ENCODE results near the gene FEN1.
A peak's percentile ranks its signal among the peaks of the same experiment; 100 is the strongest.

FEN1 gene

GRCh38 chr11:61745781-61746441 lies 46.8 kb upstream of the FEN1 start:
- Histone ChIP-seq H3K9me3 (ENCODE audit: control insufficient read depth, insufficient read depth, low read depth, low read length) (no peaks in the 10 kb centered on the region), H3K27ac (ENCODE audit: extremely low read depth, low read depth, low read length) (no peak overlapping the region), H3K4me1 (ENCODE audit: control insufficient read depth, insufficient read depth, low read length) (no peaks in the 10 kb centered on the region), H3K36me3 (ENCODE audit: control insufficient read depth in 2 of 2, insufficient read depth in 1 of 2, low read length in 2 of 2) (peaks cover 0 to 14% of the 10 kb centered on the region in 2 experiments; a peak in 1 of 3 replicates), H3K4me3 (ENCODE audit: low read depth, low read length) (no peak overlapping the region)
- ChIA-PET CTCF (interaction anchor here (0.6 to 6.7 kb wide), 5 partner anchors 12 to 367 kb away, joined by 3 to 118 read pairs (median 11); partner anchors contain the start of genes FEN1 and TMEM258), POLR2A (interaction anchor here (0.6 to 1.5 kb wide), 2 partner anchors 42 to 124 kb away, joined by 3 to 8 read pairs; no protein-coding TSS in a partner anchor)
- TF ChIP-seq GLIS1 (tag by site-specific recombination; IDR thresholded peaks at IDR 0.05) (0 out of 2 replicates have a peak, but pooled peaks have one; percentile 11), EGR2 (tag by site-specific recombination; IDR thresholded peaks at IDR 0.05; ENCODE audit: low read depth) (no peak), ZFP41 (tag by site-specific recombination; IDR thresholded peaks at IDR 0.05; ENCODE audit: borderline replicate concordance) (no peak), ZBTB17 (tag by site-specific recombination; IDR thresholded peaks at IDR 0.05) (peak; percentile 59)

DNA sequence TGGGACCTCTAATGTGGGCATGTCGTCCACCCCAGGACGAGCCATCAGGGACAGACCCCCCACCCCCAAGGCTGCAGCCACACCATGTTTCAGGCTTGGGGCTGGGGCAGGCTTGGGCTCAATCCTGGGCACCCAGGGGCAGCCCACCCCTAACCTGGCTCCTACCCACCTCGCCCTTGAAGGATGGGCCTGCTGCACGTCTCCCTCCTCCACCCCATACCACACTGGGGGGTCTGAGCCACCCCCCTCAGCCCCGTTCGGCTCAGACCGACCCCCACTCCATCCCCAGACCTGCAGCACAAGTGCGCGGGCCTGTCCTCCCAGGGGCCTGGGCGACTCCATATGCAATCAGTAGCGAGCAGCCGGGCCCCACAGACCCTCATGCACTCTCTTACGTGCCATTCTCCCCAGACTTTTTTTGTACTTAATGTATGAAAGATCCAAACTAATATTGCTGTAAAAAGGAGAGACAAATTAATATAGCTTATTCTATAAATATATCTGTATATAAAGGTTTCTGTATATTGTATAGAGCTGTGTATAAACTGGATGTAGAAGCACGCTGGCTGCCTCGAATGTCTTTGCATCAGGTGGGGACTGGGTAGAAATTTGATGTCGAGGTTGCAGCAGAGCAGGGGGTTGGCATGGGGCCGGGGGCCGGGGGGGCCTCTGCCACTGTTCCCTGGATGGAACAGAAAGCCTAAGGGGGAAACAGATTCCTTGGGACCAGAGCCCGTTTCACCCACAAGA lies 46.1 kb upstream of the FEN1 start:
- ChIA-PET CTCF (interaction anchor here (0.6 to 6.7 kb wide), 21 partner anchors 8 to 388 kb away, joined by 3 to 118 read pairs (median 7); partner anchors contain the start of genes FEN1 and TMEM258), POLR2A (interaction anchor here (1.5 to 2.0 kb wide), 2 partner anchors 41 to 46 kb away, joined by 3 to 8 read pairs; partner anchors contain the start of genes FEN1 and TMEM258)
- Histone ChIP-seq H3K9me3 (ENCODE audit: control insufficient read depth, insufficient read depth, low read depth, low read length) (no peaks in the 10 kb centered on the region), H3K4me3 (ENCODE audit: low read depth, low read length) (no peak overlapping the region), H3K27ac (ENCODE audit: extremely low read depth, low read depth, low read length) (no peak overlapping the region), H3K36me3 (ENCODE audit: control insufficient read depth in 2 of 2, insufficient read depth in 1 of 2, low read length in 2 of 2) (peaks cover 0 to 9% of the 10 kb centered on the region in 2 experiments; a peak in 1 of 3 replicates), H3K4me1 (ENCODE audit: control insufficient read depth, insufficient read depth, low read length) (no peaks in the 10 kb centered on the region)
- TF ChIP-seq SP3 (tag by site-specific recombination; IDR thresholded peaks at IDR 0.05) (no peak), ZNF555 (tag by site-specific recombination; conservative IDR thresholded peaks at IDR 0.05) (no peak), ZNF76 (tag by site-specific recombination; IDR thresholded peaks at IDR 0.05; ENCODE audit: borderline replicate concordance, low read depth) (no peak), ZNF23 (tag by site-specific recombination; IDR thresholded peaks at IDR 0.05; ENCODE audit: borderline replicate concordance) (no peak), REPIN1 (tag by site-specific recombination; IDR thresholded peaks at IDR 0.05; ENCODE audit: low read depth) (no peak), ZNF112 (tag by site-specific recombination; IDR thresholded peaks at IDR 0.05) (no peak), ZNF843 (tag by site-specific recombination; IDR thresholded peaks at IDR 0.05) (no peak), ZNF514 (tag by site-specific recombination; IDR thresholded peaks at IDR 0.05) (no peak)
- TF ChIP-seq, protein P1, sequence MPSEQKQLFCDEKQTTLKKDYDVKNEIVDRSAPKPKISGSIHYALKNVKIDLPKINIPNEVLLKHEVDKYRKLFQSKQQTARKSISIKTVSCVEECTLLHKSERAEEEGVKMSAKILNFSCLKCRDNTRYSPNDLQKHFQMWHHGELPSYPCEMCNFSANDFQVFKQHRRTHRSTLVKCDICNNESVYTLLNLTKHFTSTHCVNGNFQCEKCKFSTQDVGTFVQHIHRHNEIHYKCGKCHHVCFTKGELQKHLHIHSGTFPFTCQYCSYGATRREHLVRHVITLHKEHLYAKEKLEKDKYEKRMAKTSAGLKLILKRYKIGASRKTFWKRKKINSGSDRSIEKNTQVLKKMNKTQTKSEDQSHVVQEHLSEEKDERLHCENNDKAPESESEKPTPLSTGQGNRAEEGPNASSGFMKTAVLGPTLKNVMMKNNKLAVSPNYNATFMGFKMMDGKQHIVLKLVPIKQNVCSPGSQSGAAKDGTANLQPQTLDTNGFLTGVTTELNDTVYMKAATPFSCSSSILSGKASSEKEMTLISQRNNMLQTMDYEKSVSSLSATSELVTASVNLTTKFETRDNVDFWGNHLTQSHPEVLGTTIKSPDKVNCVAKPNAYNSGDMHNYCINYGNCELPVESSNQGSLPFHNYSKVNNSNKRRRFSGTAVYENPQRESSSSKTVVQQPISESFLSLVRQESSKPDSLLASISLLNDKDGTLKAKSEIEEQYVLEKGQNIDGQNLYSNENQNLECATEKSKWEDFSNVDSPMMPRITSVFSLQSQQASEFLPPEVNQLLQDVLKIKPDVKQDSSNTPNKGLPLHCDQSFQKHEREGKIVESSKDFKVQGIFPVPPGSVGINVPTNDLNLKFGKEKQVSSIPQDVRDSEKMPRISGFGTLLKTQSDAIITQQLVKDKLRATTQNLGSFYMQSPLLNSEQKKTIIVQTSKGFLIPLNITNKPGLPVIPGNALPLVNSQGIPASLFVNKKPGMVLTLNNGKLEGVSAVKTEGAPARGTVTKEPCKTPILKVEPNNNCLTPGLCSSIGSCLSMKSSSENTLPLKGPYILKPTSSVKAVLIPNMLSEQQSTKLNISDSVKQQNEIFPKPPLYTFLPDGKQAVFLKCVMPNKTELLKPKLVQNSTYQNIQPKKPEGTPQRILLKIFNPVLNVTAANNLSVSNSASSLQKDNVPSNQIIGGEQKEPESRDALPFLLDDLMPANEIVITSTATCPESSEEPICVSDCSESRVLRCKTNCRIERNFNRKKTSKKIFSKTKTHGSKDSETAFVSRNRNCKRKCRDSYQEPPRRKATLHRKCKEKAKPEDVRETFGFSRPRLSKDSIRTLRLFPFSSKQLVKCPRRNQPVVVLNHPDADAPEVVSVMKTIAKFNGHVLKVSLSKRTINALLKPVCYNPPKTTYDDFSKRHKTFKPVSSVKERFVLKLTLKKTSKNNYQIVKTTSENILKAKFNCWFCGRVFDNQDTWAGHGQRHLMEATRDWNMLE (tag by site-specific recombination; conservative IDR thresholded peaks at IDR 0.05; ENCODE audit: low read depth) = no peak
